KMS-11 (cell line): Measurements from ENCODE around the gene LRRN1.

Experiments
- H2AFZ ChIP-seq: fragments of 200-600 bp; sonication (generic); 2 replicates; pipeline ENCODE4 v1.6.1; 2016; ENCODE audit warnings: antibody characterized with exemption, mixed run types, low read depth
- H3K27ac ChIP-seq: fragments of 200-600 bp; sonication (generic); 2 replicates; pipeline ENCODE4 v1.6.1; 2016; ENCODE audit warnings: mild to moderate bottlenecking, mixed run types
- H3K27me3 ChIP-seq: fragments of 200-600 bp; sonication (generic); 2 replicates; pipeline ENCODE4 v1.6.1; 2017; ENCODE audit warnings: mild to moderate bottlenecking, low read depth, mixed run types, moderate library complexity; ENCODE audit not compliant: insufficient read depth
- H3K36me3 ChIP-seq: fragments of 200-600 bp; sonication (generic); 2 replicates; pipeline ENCODE4 v1.6.1; 2017; ENCODE audit warnings: mild to moderate bottlenecking, mixed run types; ENCODE audit not compliant: insufficient read depth
- H3K4me1 ChIP-seq: fragments of 200-600 bp; sonication (generic); 2 replicates; pipeline ENCODE4 v1.6.1; 2016; ENCODE audit warnings: mild to moderate bottlenecking, low read depth, mixed run types; ENCODE audit not compliant: poor library complexity, severe bottlenecking
- H3K4me2 ChIP-seq: fragments of 200-600 bp; sonication (generic); 2 replicates; pipeline ENCODE4 v1.7.0; 2016; ENCODE audit warnings: mild to moderate bottlenecking, mixed run types
- H3K4me3 ChIP-seq: fragments of 200-600 bp; sonication (generic); IDR thresholded peaks from 2 replicates; pipeline ENCODE4 v1.6.1; 2017; ENCODE audit warnings: low read depth, low read length, mixed read lengths; ENCODE audit not compliant: insufficient read depth
- H3K79me2 ChIP-seq: fragments of 200-600 bp; sonication (generic); 2 replicates; pipeline ENCODE4 v1.6.1; 2016; ENCODE audit warnings: low read depth, mixed run types; ENCODE audit not compliant: insufficient read depth
- H3K9ac ChIP-seq: fragments of 200-600 bp; sonication (generic); 2 replicates; pipeline ENCODE4 v1.6.1; 2016; ENCODE audit warnings: mild to moderate bottlenecking, mixed run types
- H4K20me1 ChIP-seq: fragments of 200-600 bp; sonication (generic); 2 replicates; pipeline ENCODE4 v1.6.1; 2016; ENCODE audit warnings: mild to moderate bottlenecking, mixed run types; ENCODE audit not compliant: insufficient read depth
- CTCF ChIP-seq: fragments of 200-600 bp; sonication (generic); conservative IDR thresholded peaks from 2 replicates; pipeline ENCODE4 v1.6.1; 2017; ENCODE audit warnings: low read depth, mild to moderate bottlenecking, antibody characterized with exemption, low read length, moderate library complexity, mixed read lengths

LRRN1 gene

GRCh38 chr3:3893590-3893989, 94.4 kb downstream of the LRRN1 start:
- H3K27ac ChIP-seq = no peak overlapping the region
- H3K79me2 ChIP-seq = no peaks in the 10 kb centered on the region
- H3K4me3 ChIP-seq = no peak overlapping the region
- H3K4me2 ChIP-seq = no peak overlapping the region
- TF ChIP-seq CTCF = no peak
- H4K20me1 ChIP-seq = no peaks in the 10 kb centered on the region
- H2AFZ ChIP-seq = no peak overlapping the region
- H3K9ac ChIP-seq = no peak overlapping the region
- H3K4me1 ChIP-seq = no peaks in the 10 kb centered on the region
- no peaks in the 10 kb centered on the region for H3K36me3 ChIP-seq
- H3K27me3 ChIP-seq = no peaks in the 10 kb centered on the region
